Measurements from ENCODE around the gene MDP1. TPM values are rescaled to one million over a fixed set of nuclear protein-coding genes. Genes with fewer than 3 reads are reported as not detected.

The MDP1 gene
- total RNA-seq, 1 donor from 2014 or later = 23.2 TPM

DNA sequence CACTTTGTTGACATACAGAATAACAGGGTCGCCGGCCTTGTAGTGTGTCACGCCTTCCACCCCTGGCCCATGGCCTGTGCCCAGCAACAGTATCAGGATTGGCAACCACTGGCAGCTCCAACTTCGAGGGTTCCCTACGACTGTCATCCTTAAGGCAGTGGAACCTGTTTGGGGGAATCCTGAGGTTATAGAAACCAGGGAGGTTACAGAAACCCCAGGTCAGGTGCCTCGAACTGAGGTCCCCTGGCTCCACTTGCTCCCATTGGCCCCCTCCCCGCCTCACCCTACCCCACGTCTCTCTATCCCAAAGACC lies 21.0 kb downstream of the MDP1 start:
- Mint-ChIP-seq H3K4me1 (ENCODE audit: low read depth) (peaks cover 39% of the 10 kb centered on the region), H3K36me3 (ENCODE audit: low read depth) (peaks cover 16% of the 10 kb centered on the region), H3K27ac (ENCODE audit: unreplicated experiment) (peak overlapping the region; percentile 96), H3K9me3 (ENCODE audit: low read depth) (no peaks in the 10 kb centered on the region), H3K4me3 (ENCODE audit: unreplicated experiment) (peak overlapping the region; percentile 93), H3K27me3 (ENCODE audit: low read depth) (no peaks in the 10 kb centered on the region)
- TF ChIP-seq, protein P1, sequence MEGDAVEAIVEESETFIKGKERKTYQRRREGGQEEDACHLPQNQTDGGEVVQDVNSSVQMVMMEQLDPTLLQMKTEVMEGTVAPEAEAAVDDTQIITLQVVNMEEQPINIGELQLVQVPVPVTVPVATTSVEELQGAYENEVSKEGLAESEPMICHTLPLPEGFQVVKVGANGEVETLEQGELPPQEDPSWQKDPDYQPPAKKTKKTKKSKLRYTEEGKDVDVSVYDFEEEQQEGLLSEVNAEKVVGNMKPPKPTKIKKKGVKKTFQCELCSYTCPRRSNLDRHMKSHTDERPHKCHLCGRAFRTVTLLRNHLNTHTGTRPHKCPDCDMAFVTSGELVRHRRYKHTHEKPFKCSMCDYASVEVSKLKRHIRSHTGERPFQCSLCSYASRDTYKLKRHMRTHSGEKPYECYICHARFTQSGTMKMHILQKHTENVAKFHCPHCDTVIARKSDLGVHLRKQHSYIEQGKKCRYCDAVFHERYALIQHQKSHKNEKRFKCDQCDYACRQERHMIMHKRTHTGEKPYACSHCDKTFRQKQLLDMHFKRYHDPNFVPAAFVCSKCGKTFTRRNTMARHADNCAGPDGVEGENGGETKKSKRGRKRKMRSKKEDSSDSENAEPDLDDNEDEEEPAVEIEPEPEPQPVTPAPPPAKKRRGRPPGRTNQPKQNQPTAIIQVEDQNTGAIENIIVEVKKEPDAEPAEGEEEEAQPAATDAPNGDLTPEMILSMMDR (IDR thresholded peaks at IDR 0.05) = no peak
- no peak for DNase-seq (ENCODE audit: low spot score)

DNA sequence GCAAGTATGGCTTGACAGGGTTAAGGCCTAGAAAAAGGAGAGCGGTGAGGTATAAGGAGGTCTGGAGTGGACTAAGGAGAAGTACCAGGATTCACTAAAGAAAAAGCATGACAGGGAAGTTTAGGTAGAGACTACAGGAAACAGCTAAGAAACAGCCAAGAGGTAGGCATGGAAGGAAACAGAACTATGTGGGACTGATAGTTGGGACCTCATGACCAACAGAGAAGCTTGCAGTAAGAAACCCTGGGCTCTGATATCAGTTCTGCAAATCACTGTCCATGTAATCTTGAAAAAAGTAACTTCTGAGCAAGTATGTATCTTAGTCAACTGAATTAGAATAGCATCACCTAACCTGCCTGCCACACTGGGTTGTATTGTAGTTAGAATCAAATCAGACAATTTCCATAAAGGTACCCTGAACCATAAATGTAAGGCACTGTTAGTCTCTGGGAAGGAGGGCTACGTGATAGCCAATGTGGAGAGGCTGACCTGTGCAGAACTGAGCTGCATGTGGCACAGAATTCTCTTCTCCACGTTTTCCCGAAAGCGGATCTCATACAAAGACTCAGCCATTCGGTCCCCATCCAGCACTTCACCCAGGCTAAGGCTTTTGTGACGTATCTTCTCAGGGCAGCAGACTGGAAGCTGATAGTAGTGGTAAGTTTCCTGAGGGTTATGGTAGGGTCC lies 21.5 kb downstream of the MDP1 start:
- DNase-seq (ENCODE audit: low spot score) = no peak
- H3K4me1 Mint-ChIP-seq (ENCODE audit: low read depth) = peaks cover 42% of the 10 kb centered on the region
- H3K27ac Mint-ChIP-seq (ENCODE audit: unreplicated experiment) = peak overlapping the region; percentile 96
- H3K27me3 Mint-ChIP-seq (ENCODE audit: low read depth) = no peaks in the 10 kb centered on the region
- peak overlapping the region; percentile 93 for H3K4me3 Mint-ChIP-seq (ENCODE audit: unreplicated experiment)
- H3K36me3 Mint-ChIP-seq (ENCODE audit: low read depth) = peaks cover 16% of the 10 kb centered on the region
- TF ChIP-seq, protein P1 (IDR thresholded peaks at IDR 0.05) = no peak
- no peaks in the 10 kb centered on the region for H3K9me3 Mint-ChIP-seq (ENCODE audit: low read depth)

DNA sequence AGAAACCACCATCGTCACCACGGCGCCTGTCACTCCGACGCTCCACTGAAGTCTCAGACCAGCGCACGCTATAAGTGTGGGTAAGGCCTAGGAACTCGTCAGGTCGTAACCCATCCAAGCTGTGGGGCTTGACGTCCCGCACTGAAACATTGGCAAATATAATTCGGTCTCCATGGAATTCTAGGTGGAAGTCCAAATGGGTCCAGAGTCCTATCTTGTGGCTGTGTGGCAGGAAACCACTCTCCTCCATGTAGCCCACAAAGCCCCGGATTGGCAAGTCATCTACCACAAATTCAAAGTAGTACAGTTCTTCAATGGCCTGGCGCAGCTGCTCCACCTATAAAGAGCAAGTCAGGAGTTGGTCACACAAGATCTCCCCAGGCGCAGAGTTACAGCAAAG lies 22.9 kb downstream of the MDP1 start:
- H3K9me3 Mint-ChIP-seq (ENCODE audit: low read depth) = no peaks in the 10 kb centered on the region

DNA sequence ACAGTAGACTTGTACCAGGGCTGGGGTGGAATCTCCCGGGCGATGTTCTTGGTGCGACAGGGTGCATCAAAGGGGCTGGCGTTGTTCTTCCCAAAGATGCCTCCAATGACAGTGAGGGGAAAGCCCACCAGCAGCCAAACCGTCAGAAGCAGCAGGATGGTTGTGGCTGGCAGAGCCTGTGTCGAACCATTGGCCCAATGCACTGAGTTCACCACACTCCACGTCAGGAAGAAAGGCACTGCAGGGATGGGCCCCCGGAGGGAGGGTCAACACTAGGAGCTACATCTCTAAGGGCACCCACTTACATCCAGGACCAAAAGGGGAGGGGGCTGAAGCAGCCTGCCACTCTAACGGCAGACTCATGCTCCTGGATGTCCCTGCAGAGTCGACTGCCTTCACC lies 25.4 kb downstream of the MDP1 start:
- H3K9me3 Mint-ChIP-seq (ENCODE audit: low read depth) = no peaks in the 10 kb centered on the region
- peaks cover 13% of the 10 kb centered on the region for H3K36me3 Mint-ChIP-seq (ENCODE audit: low read depth)
- no peaks in the 10 kb centered on the region for H3K27me3 Mint-ChIP-seq (ENCODE audit: low read depth)
- no peak overlapping the region for H3K4me3 Mint-ChIP-seq (ENCODE audit: unreplicated experiment)
- no peak for DNase-seq (ENCODE audit: low spot score)
- no peak overlapping the region for H3K27ac Mint-ChIP-seq (ENCODE audit: unreplicated experiment)
- TF ChIP-seq, protein P1 (IDR thresholded peaks at IDR 0.05) = no peak
- peaks cover 37% of the 10 kb centered on the region for H3K4me1 Mint-ChIP-seq (ENCODE audit: low read depth)

More for the DNA sequence above, 22.9 kb downstream of the MDP1 start:
- no peak overlapping the region for H3K27ac Mint-ChIP-seq (ENCODE audit: unreplicated experiment)
- H3K27me3 Mint-ChIP-seq (ENCODE audit: low read depth) = no peaks in the 10 kb centered on the region
- H3K36me3 Mint-ChIP-seq (ENCODE audit: low read depth) = peaks cover 13% of the 10 kb centered on the region
- peaks cover 40% of the 10 kb centered on the region for H3K4me1 Mint-ChIP-seq (ENCODE audit: low read depth)
- no peak for DNase-seq (ENCODE audit: low spot score)
- no peak overlapping the region for H3K4me3 Mint-ChIP-seq (ENCODE audit: unreplicated experiment)
- TF ChIP-seq, protein P1 (IDR thresholded peaks at IDR 0.05) = no peak

DNA sequence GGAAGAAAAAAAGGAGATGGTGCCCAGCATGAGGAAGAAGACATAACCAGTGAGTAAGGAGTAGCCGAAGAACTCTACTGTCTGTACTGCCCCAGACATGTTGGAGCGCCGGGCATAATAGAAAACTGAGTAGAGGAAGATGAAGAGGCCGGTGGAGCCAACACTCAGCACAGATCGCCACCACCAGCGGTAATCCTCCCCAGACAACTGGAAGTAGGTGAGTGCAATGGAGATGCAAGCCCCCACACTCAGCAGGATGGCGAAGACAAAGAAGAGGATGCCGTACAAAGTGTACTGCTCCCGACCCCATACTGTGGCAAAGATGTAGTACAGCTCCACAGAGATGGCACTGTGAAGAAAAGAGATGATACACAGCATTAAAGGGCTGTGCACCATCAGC lies 26.4 kb downstream of the MDP1 start:
- Mint-ChIP-seq H3K4me3 (ENCODE audit: unreplicated experiment) (no peak overlapping the region), H3K27me3 (ENCODE audit: low read depth) (no peaks in the 10 kb centered on the region), H3K9me3 (ENCODE audit: low read depth) (no peaks in the 10 kb centered on the region), H3K36me3 (ENCODE audit: low read depth) (peaks cover 13% of the 10 kb centered on the region), H3K27ac (ENCODE audit: unreplicated experiment) (peak overlapping the region; percentile 91), H3K4me1 (ENCODE audit: low read depth) (peaks cover 32% of the 10 kb centered on the region)
- no peak for DNase-seq (ENCODE audit: low spot score)
- TF ChIP-seq, protein P1 (IDR thresholded peaks at IDR 0.05) = no peak

Measured in chondrocyte (in vitro differentiated cells).